ENCODE measurements around the gene CEMP1. TPM values are rescaled to one million over a fixed set of nuclear protein-coding genes. Genes with fewer than 3 reads are reported as not detected.

The CEMP1 gene
- total RNA-seq, 1 donor from 2014 or later = not detected

DNA sequence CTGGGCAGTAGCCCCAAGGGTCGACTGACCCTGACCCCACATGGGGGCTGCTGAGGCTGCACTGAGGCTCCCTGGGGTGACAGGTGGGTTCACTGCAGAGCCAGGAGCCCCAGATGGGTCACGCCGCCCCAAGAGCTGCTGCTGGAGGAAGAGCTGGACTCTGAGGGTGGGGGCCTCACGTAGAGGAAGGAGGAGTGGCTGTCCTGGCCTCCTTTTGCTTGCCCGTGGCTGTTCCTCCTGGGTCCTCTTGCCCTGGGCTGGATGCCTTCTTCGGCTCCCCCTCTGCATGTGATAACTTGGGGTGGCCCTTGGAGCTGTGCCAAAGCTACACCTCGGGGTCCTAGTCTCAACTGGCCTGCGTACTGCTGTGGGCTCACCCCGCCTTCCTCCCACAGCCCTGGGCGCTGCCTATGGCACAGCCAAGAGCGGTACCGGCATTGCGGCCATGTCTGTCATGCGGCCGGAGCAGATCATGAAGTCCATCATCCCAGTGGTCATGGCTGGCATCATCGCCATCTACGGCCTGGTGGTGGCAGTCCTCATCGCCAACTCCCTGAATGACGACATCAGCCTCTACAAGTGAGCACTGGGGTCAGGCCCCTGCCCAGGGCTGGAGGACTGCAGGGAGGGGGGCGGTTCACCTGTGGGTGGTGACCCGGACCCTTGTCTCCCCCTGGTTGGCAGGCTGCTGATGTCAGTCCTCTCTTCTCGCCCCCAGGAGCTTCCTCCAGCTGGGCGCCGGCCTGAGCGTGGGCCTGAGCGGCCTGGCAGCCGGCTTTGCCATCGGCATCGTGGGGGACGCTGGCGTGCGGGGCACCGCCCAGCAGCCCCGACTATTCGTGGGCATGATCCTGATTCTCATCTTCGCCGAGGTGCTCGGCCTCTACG is 12.1 kb downstream of the CEMP1 start:
- Histone ChIP-seq H3K36me3 (peaks cover 0 to 5% of the 10 kb centered on the region in 2 donors), H3K4me3 (peak overlapping the region; percentile 62 to 72), H3K4me1 (peaks cover 64% of the 10 kb centered on the region), H3K9me3 (no peaks in the 10 kb centered on the region), H3K27ac (peak overlapping the region; percentile 72), H3K27me3 (no peaks in the 10 kb centered on the region)
- TF ChIP-seq POLR2A (IDR thresholded peaks at IDR 0.05) (no peak), CTCF (IDR thresholded peaks at IDR 0.05) (no peak), POLR2AphosphoS5 (IDR thresholded peaks at IDR 0.05; ENCODE audit: insufficient read depth in 1 of 2, low read depth in 1 of 2) (no peak)
- intact Hi-C loops (cut with DNase I) = loop anchor here (10.0 kb wide), 2 partner anchors 264 to 364 kb away; partner anchors contain the start of genes ECI1 and TRAF7
- no peak for DNase-seq (ENCODE audit: extremely low spot score in 2 of 2)

DNA sequence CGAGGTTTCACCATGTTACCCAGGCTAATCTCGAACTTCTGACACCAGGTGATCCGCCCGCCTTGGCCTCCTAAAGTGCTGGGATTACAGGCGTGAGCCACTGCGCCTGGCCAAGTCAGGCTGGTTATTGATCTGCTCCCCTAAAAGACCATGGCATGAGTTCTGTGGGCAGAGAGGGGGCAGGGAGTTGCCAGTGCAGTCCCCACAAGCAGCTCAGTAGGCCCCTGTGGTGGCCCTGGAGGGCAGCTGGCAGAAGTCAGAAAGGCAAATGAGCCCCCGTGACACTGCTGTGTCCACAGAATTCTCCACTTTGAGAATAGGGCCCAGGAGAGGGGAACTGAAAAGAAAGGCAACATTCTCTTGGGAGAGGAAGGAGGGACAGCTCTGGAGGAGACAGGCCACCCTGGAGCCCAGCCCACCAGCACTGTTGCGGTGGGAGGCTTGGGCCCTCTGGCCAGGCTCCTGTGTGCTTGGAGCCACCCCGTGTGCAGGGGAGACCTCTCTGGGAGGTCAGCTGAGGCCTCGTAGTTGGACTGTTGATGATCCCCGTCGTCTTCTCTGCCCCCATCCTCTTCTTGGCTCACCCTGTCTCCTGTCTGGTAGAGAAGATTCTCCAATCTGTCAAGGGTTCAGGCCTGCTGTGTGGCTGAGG is 13.1 kb downstream of the CEMP1 start:
- peaks cover 0 to 1% of the 10 kb centered on the region in 2 donors for H3K36me3 ChIP-seq
- no peaks in the 10 kb centered on the region for H3K27me3 ChIP-seq
- no peak overlapping the region for H3K4me3 ChIP-seq
- DNase-seq (ENCODE audit: extremely low spot score in 2 of 2) = no peak
- H3K4me1 ChIP-seq = peaks cover 68% of the 10 kb centered on the region
- H3K27ac ChIP-seq = peak overlapping the region; percentile 72
- intact Hi-C loops (cut with DNase I) = loop anchor here (10.0 kb wide), 2 partner anchors 263 to 363 kb away; partner anchors contain the start of genes ECI1 and TRAF7
- TF ChIP-seq POLR2AphosphoS5 (IDR thresholded peaks at IDR 0.05; ENCODE audit: insufficient read depth in 1 of 2, low read depth in 1 of 2) (no peak), CTCF (IDR thresholded peaks at IDR 0.05) (no peak), POLR2A (IDR thresholded peaks at IDR 0.05) (no peak)
- H3K9me3 ChIP-seq = no peaks in the 10 kb centered on the region

GRCh38 chr16:2516391-2517240 is 14.6 kb downstream of the CEMP1 start:
- Histone ChIP-seq H3K9me3 (no peaks in the 10 kb centered on the region), H3K27me3 (no peaks in the 10 kb centered on the region), H3K4me1 (peaks cover 74% of the 10 kb centered on the region), H3K4me3 (peak overlapping the region; percentile 98 to 100), H3K36me3 (no peaks in the 10 kb centered on the region), H3K27ac (peak overlapping the region; percentile 99)
- no peak for DNase-seq (ENCODE audit: extremely low spot score in 2 of 2)
- intact Hi-C loops (cut with DNase I) = loop anchor here (10.0 kb wide), 2 partner anchors 262 to 362 kb away; partner anchors contain the start of genes ECI1 and TRAF7
- TF ChIP-seq POLR2AphosphoS5 (IDR thresholded peaks at IDR 0.05; ENCODE audit: insufficient read depth in 1 of 2, low read depth in 1 of 2) (no peak), POLR2A (IDR thresholded peaks at IDR 0.05) (no peak), CTCF (IDR thresholded peaks at IDR 0.05) (no peak)

GRCh38 chr16:2515180-2515851 is 15.9 kb downstream of the CEMP1 start:
- Histone ChIP-seq H3K4me1 (peaks cover 64% of the 10 kb centered on the region), H3K36me3 (no peaks in the 10 kb centered on the region), H3K9me3 (no peaks in the 10 kb centered on the region), H3K27ac (peak overlapping the region; percentile 99), H3K27me3 (no peaks in the 10 kb centered on the region), H3K4me3 (peak overlapping the region; percentile 98 to 100)
- TF ChIP-seq POLR2AphosphoS5 (IDR thresholded peaks at IDR 0.05; ENCODE audit: insufficient read depth in 1 of 2, low read depth in 1 of 2) (no peak), CTCF (IDR thresholded peaks at IDR 0.05) (no peak), POLR2A (IDR thresholded peaks at IDR 0.05) (no peak)
- intact Hi-C loops (cut with DNase I) = loop anchor here (10.0 kb wide), 2 partner anchors 261 to 361 kb away; partner anchors contain the start of genes ECI1 and TRAF7
- no peak for DNase-seq (ENCODE audit: extremely low spot score in 2 of 2)

All from vagina (tissue), 2 donors.